GM20431 (cell line): ENCODE measurements around the gene GDF7.

ENCODE experiments used
- in situ Hi-C: fragments of 300-500 bp; cut with MseI, MboI; formaldehyde crosslinking; loops from one replicate; pipeline ENCODE4 v1.15.0; 2020; ENCODE audit warnings: low sequenced_read_pairs; ENCODE audit not compliant: unreplicated experiment

Gene GDF7

DNA sequence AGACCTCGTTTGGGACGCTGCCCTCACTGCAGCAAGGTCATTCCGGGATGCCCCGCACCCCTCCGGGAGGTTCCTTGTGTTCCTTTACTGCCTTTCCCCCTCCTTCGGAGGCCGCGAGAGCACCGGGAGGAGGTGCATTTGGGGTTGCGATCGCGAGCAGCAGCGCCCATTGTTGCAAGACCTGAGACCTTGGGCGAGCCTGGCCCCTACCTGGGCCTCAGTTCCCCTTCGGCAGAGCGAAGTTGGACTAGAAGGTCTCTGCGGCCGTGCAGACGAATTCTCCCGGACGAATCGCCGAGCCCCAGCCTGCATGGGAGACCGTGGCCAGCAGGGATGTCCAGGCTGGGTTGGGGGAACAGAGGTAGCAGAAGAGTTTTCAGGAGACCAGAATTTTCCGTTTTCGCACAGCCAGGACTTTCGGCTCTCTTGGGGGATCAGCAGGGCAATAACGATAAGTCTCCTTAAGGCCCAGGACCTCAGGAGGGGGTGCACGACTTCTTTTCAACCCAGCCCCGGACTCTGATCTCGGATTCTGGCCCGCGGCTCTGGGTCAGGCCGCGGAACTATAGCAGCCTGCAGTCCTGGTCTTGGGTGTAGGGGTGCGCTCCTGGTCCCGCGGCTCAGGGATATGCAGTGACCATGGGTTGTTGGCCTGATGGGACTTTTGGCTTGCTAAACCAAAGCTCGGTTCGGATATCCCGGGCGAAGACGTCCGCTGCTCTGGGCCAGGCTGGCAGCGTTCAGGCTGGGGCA, 2.8 kb downstream of the GDF7 start:
- in situ Hi-C loops: no loop called here

DNA sequence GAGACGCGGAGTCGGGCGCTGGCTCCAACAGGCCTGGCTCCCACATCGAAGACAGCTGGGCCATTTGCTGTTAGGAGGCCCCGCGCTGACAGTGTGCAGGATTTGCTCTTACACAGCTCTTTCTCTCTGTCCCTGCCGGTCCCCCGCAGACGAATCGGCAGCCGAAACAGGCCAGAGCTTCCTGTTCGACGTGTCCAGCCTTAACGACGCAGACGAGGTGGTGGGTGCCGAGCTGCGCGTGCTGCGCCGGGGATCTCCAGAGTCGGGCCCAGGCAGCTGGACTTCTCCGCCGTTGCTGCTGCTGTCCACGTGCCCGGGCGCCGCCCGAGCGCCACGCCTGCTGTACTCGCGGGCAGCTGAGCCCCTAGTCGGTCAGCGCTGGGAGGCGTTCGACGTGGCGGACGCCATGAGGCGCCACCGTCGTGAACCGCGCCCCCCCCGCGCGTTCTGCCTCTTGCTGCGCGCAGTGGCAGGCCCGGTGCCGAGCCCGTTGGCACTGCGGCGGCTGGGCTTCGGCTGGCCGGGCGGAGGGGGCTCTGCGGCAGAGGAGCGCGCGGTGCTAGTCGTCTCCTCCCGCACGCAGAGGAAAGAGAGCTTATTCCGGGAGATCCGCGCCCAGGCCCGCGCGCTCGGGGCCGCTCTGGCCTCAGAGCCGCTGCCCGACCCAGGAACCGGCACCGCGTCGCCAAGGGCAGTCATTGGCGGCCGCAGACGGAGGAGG, 3.5 kb downstream of the GDF7 start:
- in situ Hi-C loops: no loop called here

- in situ Hi-C loops: no loop called here
Measured at GRCh38 chr2:20671036-20671735, 4.2 kb downstream of the GDF7 start.

- in situ Hi-C loops: no loop called here
Measured at GRCh38 chr2:20671736-20672080, 4.8 kb downstream of the GDF7 start.

DNA sequence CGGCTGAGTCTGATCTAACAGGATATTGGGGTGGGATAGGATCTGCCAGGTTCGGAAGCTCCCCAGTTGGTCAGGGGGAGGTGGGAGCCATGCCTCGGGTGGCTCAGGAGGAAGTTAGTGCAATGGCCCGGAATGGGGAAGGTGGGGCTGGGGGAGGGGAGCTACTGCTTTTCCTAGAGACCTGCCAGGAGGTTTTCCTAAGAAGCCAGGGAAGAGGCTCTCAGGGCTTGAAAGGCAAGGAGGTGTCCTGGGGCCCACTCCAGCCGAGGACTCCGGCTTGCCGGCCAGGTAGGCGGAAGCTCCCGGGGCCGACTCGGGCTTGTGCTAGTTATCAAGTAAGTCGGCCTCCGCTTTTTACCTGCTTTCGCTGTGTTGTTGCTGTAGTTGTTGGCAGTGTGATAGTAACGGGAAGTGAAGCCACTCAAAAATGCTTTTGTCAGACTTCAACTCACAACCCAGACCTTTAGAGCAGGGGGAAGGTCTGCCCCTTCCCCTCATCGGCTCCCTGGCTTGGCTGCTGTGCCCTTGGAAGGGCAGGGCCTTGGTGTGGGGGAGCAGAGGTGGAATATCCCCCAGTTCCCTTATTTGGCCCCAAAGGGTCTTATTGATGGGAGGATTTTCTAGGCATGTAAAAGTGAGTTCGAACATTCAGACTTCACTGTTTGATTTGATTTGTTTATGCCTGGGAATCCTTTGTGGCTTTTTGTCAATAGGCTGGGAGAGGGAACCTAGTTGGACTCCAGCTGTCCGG, 5.4 kb downstream of the GDF7 start:
- in situ Hi-C loops: no loop called here

DNA sequence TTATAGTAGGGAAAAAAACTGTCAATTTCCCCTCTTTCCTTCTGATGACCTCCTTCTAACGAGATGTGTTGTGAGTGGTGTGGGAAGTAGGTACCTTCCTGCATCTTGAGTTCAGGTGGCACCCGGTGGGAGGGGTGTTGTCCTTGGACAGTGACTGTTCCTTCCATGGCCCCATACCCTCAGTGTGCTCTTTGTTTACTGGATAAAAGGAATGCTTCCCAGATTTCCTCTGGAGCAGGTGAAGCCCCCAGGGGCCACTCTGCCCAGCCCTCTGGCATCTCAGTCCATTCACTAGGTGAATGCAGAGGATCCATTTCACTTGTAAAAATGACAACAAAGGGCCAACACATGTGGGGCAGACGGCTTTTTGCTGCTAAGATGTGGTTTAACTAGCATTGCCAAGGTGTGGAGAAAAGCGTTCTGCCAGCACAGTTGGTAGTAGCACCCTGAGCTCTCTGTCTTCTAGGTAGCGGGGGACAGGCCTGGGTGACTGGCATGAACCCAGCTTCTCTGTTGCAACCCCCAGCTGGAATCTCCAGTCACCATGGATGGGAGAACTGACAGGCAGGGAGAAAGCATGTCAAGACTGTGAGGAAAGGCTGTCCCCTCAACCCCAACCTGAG, 6.9 kb downstream of the GDF7 start:
- in situ Hi-C loops: no loop called here

GRCh38 chr2:20674309-20674965, 7.5 kb downstream of the GDF7 start:
- in situ Hi-C loops: no loop called here

GRCh38 chr2:20674974-20675679, 8.2 kb downstream of the GDF7 start:
- in situ Hi-C loops: no loop called here

GRCh38 chr2:20675701-20676352, 8.9 kb downstream of the GDF7 start:
- in situ Hi-C loops: no loop called here

GRCh38 chr2:20676353-20677215, 9.6 kb downstream of the GDF7 start:
- in situ Hi-C loops: no loop called here

GRCh38 chr2:20677301-20678085, 10.5 kb downstream of the GDF7 start:
- in situ Hi-C loops: no loop called here

- in situ Hi-C loops: no loop called here
Measured at GRCh38 chr2:20678086-20678395, 11.1 kb downstream of the GDF7 start.

DNA sequence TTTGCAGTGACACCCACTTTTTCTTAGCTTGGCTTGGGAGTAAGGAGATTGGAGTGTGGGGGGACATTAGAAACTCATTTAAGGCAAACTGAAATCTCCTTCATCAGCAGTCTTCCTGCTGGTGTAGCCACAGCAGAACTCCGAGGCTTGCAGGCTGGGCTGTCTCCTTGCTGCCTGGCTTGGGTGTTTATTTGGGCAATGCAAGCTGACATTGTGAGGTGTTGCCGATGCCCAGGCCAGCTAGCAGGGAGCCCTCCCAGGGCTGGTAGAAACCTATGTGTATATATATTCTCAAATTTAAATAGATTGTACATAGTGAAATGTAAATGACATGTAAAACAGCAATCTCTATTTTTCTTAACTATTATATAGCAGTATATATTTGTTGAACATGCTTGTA, 11.8 kb downstream of the GDF7 start:
- in situ Hi-C loops: no loop called here

GRCh38 chr2:20680744-20681375, 13.9 kb downstream of the GDF7 start:
- in situ Hi-C loops: no loop called here

DNA sequence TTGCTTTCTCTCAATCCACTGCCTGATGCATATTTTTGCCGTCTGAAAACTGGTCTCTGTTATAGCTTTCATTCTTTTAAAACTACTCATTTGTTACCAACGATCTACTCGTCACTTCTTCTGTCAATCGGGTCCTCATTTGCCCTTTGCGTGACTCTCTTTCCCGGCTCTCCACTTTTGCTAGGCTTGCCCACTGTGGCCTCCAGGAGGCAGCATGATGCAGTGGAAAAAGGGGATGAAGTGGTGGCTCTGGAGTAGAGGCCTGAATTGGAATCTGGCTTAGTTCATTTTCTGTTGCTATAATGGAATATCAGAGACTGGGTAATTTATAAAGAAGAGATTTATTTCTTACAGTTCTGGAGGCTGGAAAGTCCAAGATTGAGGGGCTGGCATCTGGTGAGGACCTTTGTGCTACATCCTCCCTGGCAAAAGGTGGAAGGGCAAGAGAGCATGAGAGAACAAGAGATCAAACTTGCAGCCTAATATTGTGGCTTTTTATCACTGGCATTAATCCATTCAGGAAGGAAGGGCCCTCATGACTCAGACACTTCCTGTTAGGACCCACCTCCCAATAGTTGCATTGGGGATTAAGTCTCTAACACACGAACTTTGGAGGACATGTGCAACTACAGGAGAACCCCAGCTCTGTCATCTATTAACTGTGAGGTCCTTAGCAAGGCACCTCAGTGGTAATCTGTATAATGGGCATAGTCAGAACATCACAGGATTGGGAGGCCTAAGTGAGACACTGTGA, 15.4 kb downstream of the GDF7 start:
- in situ Hi-C loops: no loop called here

DNA sequence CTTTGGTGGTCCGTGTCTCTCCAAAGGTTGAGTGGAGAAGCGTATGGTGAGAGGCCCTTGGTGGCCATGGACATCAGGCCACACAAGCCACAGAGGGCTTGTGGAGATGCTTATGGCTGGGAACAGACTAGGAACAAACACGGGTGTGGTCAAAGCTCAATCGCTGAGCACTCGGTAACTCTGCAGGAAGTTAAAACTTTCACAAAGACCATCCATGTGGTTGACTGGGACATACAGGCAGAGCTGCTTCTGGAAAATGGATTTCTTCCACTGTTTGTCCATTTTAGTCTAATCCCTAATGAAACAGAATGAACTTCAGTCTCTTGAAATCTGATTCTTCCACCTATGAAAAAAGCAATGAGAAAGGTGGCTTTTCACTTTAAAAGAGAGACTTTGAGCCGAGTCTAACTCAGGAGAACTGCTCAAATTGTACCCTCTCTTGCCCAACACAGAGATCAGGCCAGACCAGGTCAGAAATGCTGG, 17.7 kb downstream of the GDF7 start:
- in situ Hi-C loops: no loop called here
